ENCODE data around the gene TEX2. TPM values are rescaled to one million over a fixed set of nuclear protein-coding genes. Genes with fewer than 3 reads are reported as not detected.

Gene TEX2
- total RNA-seq (2022; extraction: Qiagen RNA extraction; ENCODE audit: low read depth), result 9.4 to 12.5 TPM (median 11.3 TPM) in 5 replicates

GRCh38 chr17:64263000-64263766 is at the start of gene TEX2:
Gene TEX2 (minus strand): TSS chr17:64263260. CDS start chr17:64214217, 49,043 bp downstream.

GRCh38 chr17:64129765-64130558 is 133.1 kb downstream of the TEX2 start, which contains the start of gene ERN1:
Gene ERN1 (minus strand): TSS chr17:64130144. CDS start chr17:64130029, 115 bp downstream.

Other genes starting within 250 kb of the TEX2 start
- gene ICAM2, start 242.6 kb downstream of the TEX2 start, total RNA-seq (2022; extraction: Qiagen RNA extraction; ENCODE audit: low read depth), result 0.08 TPM in 1 of 5 replicates, not detected in the others
- gene ERN1, start 133.1 kb downstream of the TEX2 start, total RNA-seq (2022; extraction: Qiagen RNA extraction; ENCODE audit: low read depth), result 3.2 to 4.9 TPM (median 3.6 TPM) in 5 replicates
- gene PECAM1, start 127.6 kb upstream of the TEX2 start, total RNA-seq (2022; extraction: Qiagen RNA extraction; ENCODE audit: low read depth), result 0.03 to 0.17 TPM in 2 of 5 replicates, not detected in the others
- 1.0 to 2.1 TPM (median 1.6 TPM) in 5 replicates for gene MILR1, start 185.9 kb upstream of the TEX2 start, total RNA-seq (2022; extraction: Qiagen RNA extraction; ENCODE audit: low read depth)
- 11.7 to 19.3 TPM (median 18.0 TPM) in 5 replicates for gene POLG2, start 233.8 kb upstream of the TEX2 start, total RNA-seq (2022; extraction: Qiagen RNA extraction; ENCODE audit: low read depth)
- gene DDX5, start 243.0 kb upstream of the TEX2 start, total RNA-seq (2022; extraction: Qiagen RNA extraction; ENCODE audit: low read depth), result 628 to 1,122 TPM (median 653 TPM) in 5 replicates
- gene CEP95, start 243.7 kb upstream of the TEX2 start, total RNA-seq (2022; extraction: Qiagen RNA extraction; ENCODE audit: low read depth), result 31.7 to 37.2 TPM (median 33.4 TPM) in 5 replicates